WTC11 (cell line): Measurements from ENCODE around the gene RIMS4. TPM values are rescaled to one million over a fixed set of nuclear protein-coding genes. Genes with fewer than 3 reads are reported as not detected.

ENCODE experiments used
- ATAC-seq: fragments of 200-7000 bp; cut with Tn5 transposase; 2 replicates; pipeline ENCODE4 v1.10.0; 2021; ENCODE audit warnings: mild to moderate bottlenecking, moderate library complexity
- CTCF ChIA-PET: fragments of 300-600 bp; sonication (Branson Sonifier 250); formaldehyde crosslinking; loops from one replicate; lab custom pipeline; 2021; ENCODE audit warnings: antibody characterized with exemption; lab: Charles Lee
- POLR2A ChIA-PET: fragments of 350-600 bp; sonication (Branson Sonifier 250); formaldehyde crosslinking; loops from one replicate; lab custom pipeline; 2021; ENCODE audit warnings: antibody characterized with exemption; lab: Charles Lee
- DNase-seq: peaks from one replicate; pipeline ENCODE4 v3.0.0; 2021; ENCODE audit warnings: low spot score
- H3K27ac Mint-ChIP-seq: 2 replicates; pipeline ENCODE4 v1.8.0; 2021; ENCODE audit warnings: mixed read lengths
- H3K27me3 Mint-ChIP-seq: 2 replicates; pipeline ENCODE4 v1.8.0; 2021; ENCODE audit warnings: low read depth, mild to moderate bottlenecking, moderate library complexity, mixed read lengths
- H3K36me3 Mint-ChIP-seq: 2 replicates; pipeline ENCODE4 v1.8.0; 2021; ENCODE audit warnings: mixed read lengths
- H3K4me1 Mint-ChIP-seq: 2 replicates; pipeline ENCODE4 v1.8.0; 2022; ENCODE audit warnings: mixed read lengths
- H3K4me3 Mint-ChIP-seq: 2 replicates; pipeline ENCODE4 v1.8.0; 2021; ENCODE audit warnings: mild to moderate bottlenecking, moderate library complexity, mixed read lengths
- H3K9me3 Mint-ChIP-seq: 2 replicates; pipeline ENCODE4 v1.8.0; 2021; ENCODE audit warnings: mixed read lengths
- AR ChIP-seq: fragments of 250-450 bp; sonication (Bioruptor Pico); IDR thresholded peaks from 2 replicates; pipeline ENCODE4 v1.9.0; 2021; ENCODE audit warnings: mild to moderate bottlenecking
- ATF1 ChIP-seq: sonication (generic); formaldehyde crosslinking; IDR thresholded peaks from 2 replicates; pipeline ENCODE4 v1.8.1; 2023; ENCODE audit warnings: mild to moderate bottlenecking, moderate library complexity, missing genetic modification reagents
- ATF6 ChIP-seq: sonication (generic); formaldehyde crosslinking; IDR thresholded peaks from 2 replicates; pipeline ENCODE4 v1.8.1; 2023; ENCODE audit warnings: mild to moderate bottlenecking, missing genetic modification reagents
- CBFB ChIP-seq: sonication (generic); formaldehyde crosslinking; IDR thresholded peaks from 2 replicates; pipeline ENCODE4 v1.8.1; 2022; ENCODE audit warnings: mild to moderate bottlenecking, low read depth, missing genetic modification reagents
- CDX4 ChIP-seq: fragments of 250-450 bp; sonication (Bioruptor Pico); IDR thresholded peaks from 2 replicates; pipeline ENCODE4 v1.9.0; 2021; ENCODE audit warnings: moderate library complexity, mild to moderate bottlenecking, inconsistent platforms, borderline replicate concordance
- CTCF ChIP-seq: fragments of 200-600 bp; IDR thresholded peaks from 2 replicates; pipeline ENCODE4 v1.8.0; 2022; ENCODE audit warnings: antibody characterized with exemption
- ELF4 ChIP-seq: sonication (generic); formaldehyde crosslinking; IDR thresholded peaks from 2 replicates; pipeline ENCODE4 v1.8.1; 2022; ENCODE audit warnings: low read depth, mild to moderate bottlenecking, moderate library complexity, missing genetic modification reagents
- ETV6 ChIP-seq: sonication (generic); formaldehyde crosslinking; IDR thresholded peaks from 2 replicates; pipeline ENCODE4 v1.8.1; 2022; ENCODE audit warnings: mild to moderate bottlenecking, missing genetic modification reagents
- GABPB1 ChIP-seq: sonication (generic); formaldehyde crosslinking; IDR thresholded peaks from 2 replicates; pipeline ENCODE4 v1.8.1; 2023; ENCODE audit warnings: mild to moderate bottlenecking, missing genetic modification reagents
- GRHL2 ChIP-seq: fragments of 250-450 bp; sonication (Bioruptor Pico); IDR thresholded peaks from 2 replicates; pipeline ENCODE4 v1.8.0; 2022; ENCODE audit warnings: mild to moderate bottlenecking, moderate library complexity; ENCODE audit not compliant: insufficient replicate concordance, severe bottlenecking
- HMGXB4 ChIP-seq: sonication (generic); formaldehyde crosslinking; IDR thresholded peaks from 2 replicates; pipeline ENCODE4 v1.8.1; 2023; ENCODE audit warnings: mild to moderate bottlenecking, moderate library complexity, missing genetic modification reagents
- JAZF1 ChIP-seq: fragments of 250-450 bp; sonication (Bioruptor Pico); IDR thresholded peaks from 2 replicates; pipeline ENCODE4 v1.9.0; 2021; ENCODE audit warnings: moderate library complexity, mild to moderate bottlenecking, inconsistent platforms
- MXD4 ChIP-seq: fragments of 250-450 bp; sonication (Bioruptor Pico); IDR thresholded peaks from 2 replicates; pipeline ENCODE4 v1.8.0; 2021; ENCODE audit warnings: mild to moderate bottlenecking, moderate library complexity, borderline replicate concordance
- NR3C1 ChIP-seq: sonication (generic); formaldehyde crosslinking; conservative IDR thresholded peaks from 2 replicates; pipeline ENCODE4 v1.8.1; 2023; ENCODE audit warnings: low read depth, mild to moderate bottlenecking, missing genetic modification reagents
- PREB ChIP-seq: sonication (generic); formaldehyde crosslinking; IDR thresholded peaks from 2 replicates; pipeline ENCODE4 v1.8.1; 2022; ENCODE audit warnings: mild to moderate bottlenecking, missing genetic modification reagents, moderate library complexity, borderline replicate concordance
- RORB ChIP-seq: fragments of 250-450 bp; sonication (Bioruptor Pico); IDR thresholded peaks from 2 replicates; pipeline ENCODE4 v1.9.0; 2021; ENCODE audit warnings: mild to moderate bottlenecking
- SMAD4 ChIP-seq: sonication (generic); formaldehyde crosslinking; IDR thresholded peaks from 2 replicates; pipeline ENCODE4 v1.8.0; 2022; ENCODE audit warnings: mild to moderate bottlenecking, missing genetic modification reagents
- ZNF121 ChIP-seq: sonication (generic); formaldehyde crosslinking; IDR thresholded peaks from 2 replicates; pipeline ENCODE4 v1.8.0; 2023; ENCODE audit warnings: missing genetic modification reagents
- ZNF219 ChIP-seq: sonication (generic); formaldehyde crosslinking; IDR thresholded peaks from 2 replicates; pipeline ENCODE4 v1.8.0; 2023; ENCODE audit warnings: missing genetic modification reagents, mild to moderate bottlenecking, borderline replicate concordance
- ZNF317 ChIP-seq: sonication (generic); formaldehyde crosslinking; IDR thresholded peaks from 2 replicates; pipeline ENCODE4 v1.8.1; 2023; ENCODE audit warnings: low read depth, mild to moderate bottlenecking, moderate library complexity, missing genetic modification reagents, borderline replicate concordance
- ZNF396 ChIP-seq: fragments of 250-450 bp; sonication (Bioruptor Pico); IDR thresholded peaks from 2 replicates; pipeline ENCODE4 v1.8.0; 2021; ENCODE audit warnings: mild to moderate bottlenecking, moderate library complexity, borderline replicate concordance
- ZNF671 ChIP-seq: fragments of 250-450 bp; sonication (Bioruptor Pico); IDR thresholded peaks from 2 replicates; pipeline ENCODE4 v1.8.0; 2021; ENCODE audit warnings: mild to moderate bottlenecking
- total RNA-seq: library from RNA; stranded (reverse); gene quantifications from 3 replicates; pipeline ENCODE4 v1.2.3, GENCODE V29; 2021

Gene RIMS4
- total RNA-seq, 1 experiment from 2014 or later: 24.8 TPM

GRCh38 chr20:44840826-44841225 lies 30.5 kb upstream of the RIMS4 start (continued):
- no peak for TF ChIP-seq CTCF
- no peak for TF ChIP-seq ZNF121
- no peak for TF ChIP-seq GRHL2 (CRISPR knock-in tag)

GRCh38 chr20:44839481-44839880 lies 29.1 kb upstream of the RIMS4 start:
- TF ChIP-seq ZNF219 (CRISPR knock-in tag) (no peak), NR3C1 (CRISPR knock-in tag) (no peak), CBFB (CRISPR knock-in tag) (no peak), SMAD4 (CRISPR knock-in tag) (no peak), ETV6 (CRISPR knock-in tag) (no peak), PREB (CRISPR knock-in tag) (no peak), MXD4 (CRISPR knock-in tag) (no peak), GABPB1 (no peak), AR (CRISPR knock-in tag) (no peak), ATF6 (CRISPR knock-in tag) (no peak), ZNF671 (CRISPR knock-in tag) (no peak), ELF4 (CRISPR knock-in tag) (no peak), ZNF317 (CRISPR knock-in tag) (no peak), ATF1 (no peak)
- TF ChIP-seq, all 79 proteins: peak for 0
- no peak for ATAC-seq
- peaks cover 19% of the 10 kb centered on the region for H3K9me3 Mint-ChIP-seq
- ChIA-PET CTCF (interaction anchor here (0.6 to 0.9 kb wide), 3 partner anchors 40 to 255 kb away, joined by 3 to 8 read pairs (median 4); no protein-coding TSS in a partner anchor), POLR2A (no interaction called here)
- peaks cover 4% of the 10 kb centered on the region for H3K27me3 Mint-ChIP-seq
- DNase-seq: no peak
- no peak overlapping the region for H3K27ac Mint-ChIP-seq
- H3K36me3 Mint-ChIP-seq: peaks cover 4% of the 10 kb centered on the region
- H3K4me1 Mint-ChIP-seq: no peaks in the 10 kb centered on the region
- H3K4me3 Mint-ChIP-seq: no peak overlapping the region

- CTCF ChIA-PET: no interaction called here
- no peaks in the 10 kb centered on the region for H3K4me1 Mint-ChIP-seq
- ATAC-seq: no peak
- DNase-seq: no peak
- H3K9me3 Mint-ChIP-seq: peaks cover 19% of the 10 kb centered on the region
- no peak overlapping the region for H3K4me3 Mint-ChIP-seq
- H3K27ac Mint-ChIP-seq: no peak overlapping the region
- H3K36me3 Mint-ChIP-seq: peaks cover 4% of the 10 kb centered on the region
- POLR2A ChIA-PET: no interaction called here
- H3K27me3 Mint-ChIP-seq: peaks cover 4% of the 10 kb centered on the region
- TF ChIP-seq CDX4 (CRISPR knock-in tag) (no peak), AR (CRISPR knock-in tag) (no peak), HMGXB4 (no peak), ZNF396 (CRISPR knock-in tag) (no peak), RORB (no peak), JAZF1 (CRISPR knock-in tag) (no peak)
These were observed 28.2 kb upstream of the RIMS4 start for GRCh38 chr20:44838521-44838920.
